HG03575 (cell line): ENCODE results near the gene FARP1.

Source experiments
- ATAC-seq: cut with Tn5 transposase; IDR thresholded peaks from one replicate; pipeline ENCODE4 v1.9.1; 2021; ENCODE audit not compliant: unreplicated experiment, insufficient number of reproducible peaks, low FRiP score; ENCODE audit errors: extremely low read depth

Gene FARP1

DNA sequence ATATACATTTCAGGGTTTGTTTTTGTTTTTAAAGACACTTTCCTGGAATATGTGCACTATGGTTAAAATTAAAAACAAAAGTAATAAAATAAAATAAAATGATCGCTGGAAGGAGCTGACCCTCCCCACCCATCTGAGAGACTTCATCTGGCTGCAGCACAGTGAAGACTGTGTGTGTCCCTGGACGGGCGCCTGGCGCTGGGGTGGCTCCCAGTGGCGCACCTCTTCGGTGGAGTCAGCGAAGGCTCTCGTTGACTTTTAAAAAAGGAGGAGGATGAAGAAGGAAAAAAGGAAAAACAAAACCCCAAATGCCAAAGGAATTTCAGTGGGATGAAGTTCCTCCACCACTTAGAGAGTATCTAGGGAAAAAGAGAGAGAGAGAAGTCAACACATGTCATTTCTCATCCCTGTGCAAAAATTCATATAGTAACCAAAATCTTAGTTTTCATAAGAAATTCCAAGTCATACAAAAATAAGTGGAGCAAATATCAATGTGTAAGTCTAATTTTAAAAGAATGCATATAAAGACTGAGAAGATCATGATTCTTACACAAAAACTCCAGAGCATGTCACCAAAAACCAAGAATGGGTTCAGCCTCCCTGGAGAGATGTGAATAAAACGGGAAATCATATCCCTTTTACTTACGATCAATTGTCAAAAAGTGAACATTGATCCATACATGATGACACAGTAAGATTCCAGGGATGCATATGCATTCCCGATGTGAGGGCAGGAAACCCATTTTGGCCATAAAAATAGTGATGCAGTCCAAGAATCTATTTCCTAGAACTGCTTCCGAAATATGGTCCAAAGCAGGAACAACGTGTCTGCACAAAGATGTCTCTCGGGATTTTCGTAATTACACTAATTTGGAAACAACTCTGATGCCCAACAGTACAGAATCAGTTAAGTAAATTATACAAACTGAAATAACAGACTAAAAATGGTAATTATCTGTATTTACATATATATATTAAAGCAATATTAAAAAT, 310.3 kb downstream of the FARP1 start:
- ATAC-seq, result no peak

- no peak for ATAC-seq
These were observed 311.5 kb downstream of the FARP1 start for GRCh38 chr13:98454389-98454881.

DNA sequence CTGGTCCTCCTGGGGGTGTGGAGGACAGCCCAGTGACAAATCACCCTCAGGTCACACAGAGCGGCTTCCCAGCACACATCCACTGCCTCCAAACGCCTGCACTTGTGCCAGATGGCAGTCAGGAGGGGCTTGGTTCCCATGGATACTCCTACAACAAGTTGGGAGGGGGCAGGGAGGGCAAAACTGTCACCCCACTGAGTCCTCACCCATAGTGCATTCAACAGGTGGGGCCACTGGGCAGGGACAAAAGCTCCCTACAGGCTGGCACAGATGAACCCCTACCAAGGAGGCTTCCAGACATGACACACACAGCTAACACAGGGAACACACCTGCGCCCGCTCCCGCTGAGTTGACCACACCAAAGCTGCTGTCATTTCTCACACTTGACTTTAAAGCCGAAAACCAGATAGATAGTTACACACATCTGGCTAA, 313.5 kb downstream of the FARP1 start:
- no peak for ATAC-seq

GRCh38 chr13:98457053-98457452, 314.2 kb downstream of the FARP1 start:
- ATAC-seq, result no peak

DNA sequence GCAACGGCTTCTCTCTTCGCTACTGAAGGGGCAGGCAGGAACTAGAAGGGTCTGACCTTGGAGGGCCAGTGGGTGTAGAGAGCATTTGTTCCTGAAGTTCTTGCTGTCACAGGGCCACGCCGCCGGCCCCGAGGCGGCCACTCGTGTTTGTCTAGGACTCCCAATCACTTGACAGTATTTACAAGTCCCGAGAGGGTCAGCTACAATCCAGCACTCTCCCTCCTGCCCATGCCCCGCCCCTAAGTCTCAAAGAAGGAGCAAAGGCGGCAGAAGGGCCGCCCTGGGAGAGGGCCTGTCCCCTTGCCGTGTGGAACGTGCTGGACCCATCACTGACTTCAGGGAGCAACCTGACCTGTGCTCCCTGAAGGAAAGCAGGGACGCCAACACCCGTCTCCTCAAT, 315.5 kb downstream of the FARP1 start:
- no peak for ATAC-seq

DNA sequence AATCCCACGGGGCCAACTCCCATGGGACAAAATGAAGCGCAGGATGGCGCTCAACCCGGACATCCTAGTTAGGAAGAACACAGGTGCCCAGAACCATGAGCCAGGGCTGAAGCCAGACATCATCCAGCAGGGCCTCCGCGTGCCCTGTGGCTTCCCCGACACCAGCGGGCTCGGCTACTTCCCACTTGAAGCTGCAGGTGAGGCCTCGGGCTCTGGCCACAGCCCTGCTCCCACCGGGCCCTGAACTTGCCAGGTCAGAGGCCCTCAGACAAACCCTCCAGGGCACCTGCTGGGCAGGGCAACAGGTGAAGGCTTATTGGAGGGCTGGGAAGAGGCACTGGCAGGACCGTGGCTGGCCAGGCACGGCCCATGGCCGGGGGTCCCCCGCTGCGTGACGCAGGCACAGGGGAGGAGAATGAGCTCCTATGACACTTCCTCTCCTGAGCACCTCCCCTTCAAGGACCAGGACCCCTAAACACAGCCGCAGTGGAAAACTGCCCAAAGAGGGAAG, 316.3 kb downstream of the FARP1 start:
- no peak for ATAC-seq

- no peak for ATAC-seq
These were observed 317.0 kb downstream of the FARP1 start for GRCh38 chr13:98459721-98460370.

DNA sequence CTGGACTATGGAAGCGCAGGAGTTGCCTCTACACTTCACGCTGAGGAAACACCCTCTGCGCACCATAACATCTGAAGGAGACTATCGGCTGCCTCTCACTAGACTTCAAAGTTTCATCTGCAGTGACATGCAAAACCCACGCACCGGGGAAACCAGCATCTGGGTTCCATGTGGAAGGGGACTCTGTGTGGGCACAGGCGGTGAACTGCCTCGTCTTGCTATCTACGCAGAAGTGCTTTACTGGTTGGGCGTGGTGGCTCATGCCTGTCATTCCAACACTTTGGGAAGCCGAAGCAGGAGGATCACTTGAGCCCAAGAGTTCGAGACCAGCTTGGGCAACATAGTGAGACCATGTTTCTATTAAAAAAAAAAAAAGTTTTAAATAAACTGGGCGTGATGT, 317.6 kb downstream of the FARP1 start:
- no peak for ATAC-seq

GRCh38 chr13:98461486-98462240, 318.8 kb downstream of the FARP1 start:
- no peak for ATAC-seq

GRCh38 chr13:98462241-98462882, 319.5 kb downstream of the FARP1 start:
- no peak for ATAC-seq

DNA sequence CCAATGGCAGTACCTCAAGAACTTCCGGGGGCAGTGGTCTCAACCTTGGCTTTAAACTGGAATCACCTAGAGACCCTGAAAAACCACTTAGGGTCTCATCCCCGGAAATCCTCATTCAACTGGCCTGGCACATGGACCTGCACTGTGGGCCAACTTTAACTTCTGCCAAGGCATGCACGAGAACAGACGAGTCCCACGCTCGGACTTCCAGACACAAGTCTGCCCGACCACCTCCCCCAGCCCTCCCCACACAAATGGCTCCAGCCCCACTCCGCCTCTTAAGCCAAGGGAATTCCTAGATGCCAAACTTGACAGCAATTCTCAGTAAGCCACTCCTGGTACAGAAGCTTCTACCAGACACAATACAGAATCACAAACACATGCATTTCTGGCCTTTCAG, 320.1 kb downstream of the FARP1 start:
- no peak for ATAC-seq

DNA sequence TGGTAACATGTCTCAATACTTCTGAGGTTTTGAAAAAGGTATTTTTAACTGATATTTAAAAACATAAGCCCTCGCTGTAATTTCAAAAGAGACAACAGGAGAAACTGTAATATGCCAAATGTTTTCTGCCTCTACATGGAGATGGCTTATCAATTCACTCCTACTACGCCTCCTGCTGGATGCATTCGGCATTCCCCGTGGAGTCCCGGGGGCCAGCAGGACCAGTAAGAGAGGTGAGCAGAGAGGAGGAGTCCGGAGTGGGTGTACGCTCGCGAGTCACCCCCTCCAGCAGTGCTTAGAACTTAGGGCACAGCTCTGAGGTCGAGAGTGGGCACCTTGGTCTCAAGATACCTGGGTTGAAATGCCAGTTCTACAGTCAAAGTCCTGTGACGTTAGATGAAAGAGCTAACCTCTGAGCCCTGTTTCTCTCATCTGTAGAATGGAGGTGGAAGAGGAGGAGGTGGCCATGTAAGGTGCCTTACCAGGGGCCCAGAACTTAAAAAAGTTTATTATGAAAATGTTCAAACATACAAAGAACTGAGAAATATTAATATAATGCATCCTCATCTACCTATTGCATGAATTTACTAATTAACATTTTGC, 323.8 kb downstream of the FARP1 start:
- ATAC-seq, result no peak

DNA sequence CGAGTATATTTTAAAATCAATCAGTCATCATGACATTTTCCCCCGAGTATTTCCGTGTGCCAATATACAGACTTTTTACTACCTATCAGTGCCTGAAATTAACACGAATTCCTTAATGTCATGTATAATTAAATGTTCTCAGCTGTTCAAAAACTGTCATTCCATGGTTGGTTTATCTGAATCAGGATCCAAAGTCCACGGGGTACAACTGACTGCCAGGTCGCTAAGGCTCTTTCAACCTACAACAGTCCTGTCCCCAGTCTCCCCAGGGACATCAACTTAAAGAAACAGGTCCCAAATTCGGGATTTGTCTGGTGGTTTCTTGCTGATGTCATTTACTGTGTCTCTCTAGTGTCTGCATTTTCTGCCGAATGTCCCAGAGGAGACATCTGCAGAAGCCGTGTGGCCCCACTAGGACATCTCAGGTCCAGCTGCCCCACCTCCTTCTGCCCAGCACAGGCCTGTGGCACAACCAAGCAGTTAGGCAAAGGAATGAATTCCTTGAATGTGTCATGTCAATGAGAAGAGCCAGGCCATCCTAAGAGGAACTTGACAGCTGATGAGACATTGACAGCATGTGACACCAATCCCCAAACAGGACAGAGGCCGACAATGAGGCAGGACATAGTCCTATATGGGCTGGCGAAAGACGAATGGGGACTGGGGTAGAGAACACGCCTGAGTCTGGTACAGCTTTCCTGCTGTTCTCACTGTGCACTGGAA, 324.5 kb downstream of the FARP1 start:
- no peak for ATAC-seq

- ATAC-seq, result no peak
These were observed 325.5 kb downstream of the FARP1 start for GRCh38 chr13:98468361-98468760.

DNA sequence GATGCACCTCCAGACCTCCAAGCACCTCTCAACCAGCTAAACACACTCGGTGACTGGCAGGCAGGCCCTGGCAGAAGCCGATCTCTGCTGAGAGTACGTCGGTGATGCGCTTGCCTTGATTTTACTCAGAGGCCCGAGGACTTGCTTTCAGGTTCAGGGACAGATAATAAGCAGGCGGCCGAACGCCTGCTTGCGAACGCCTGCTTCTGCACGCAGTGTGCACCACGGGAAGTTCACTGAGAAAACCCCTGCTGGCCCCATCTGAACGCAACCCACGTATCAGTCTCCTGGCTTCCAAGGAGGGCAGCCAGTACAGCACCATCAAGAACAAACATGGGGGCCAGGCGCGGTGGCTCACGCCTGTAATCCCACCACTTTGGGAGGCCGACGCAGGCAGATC, 326.0 kb downstream of the FARP1 start:
- ATAC-seq, result no peak

DNA sequence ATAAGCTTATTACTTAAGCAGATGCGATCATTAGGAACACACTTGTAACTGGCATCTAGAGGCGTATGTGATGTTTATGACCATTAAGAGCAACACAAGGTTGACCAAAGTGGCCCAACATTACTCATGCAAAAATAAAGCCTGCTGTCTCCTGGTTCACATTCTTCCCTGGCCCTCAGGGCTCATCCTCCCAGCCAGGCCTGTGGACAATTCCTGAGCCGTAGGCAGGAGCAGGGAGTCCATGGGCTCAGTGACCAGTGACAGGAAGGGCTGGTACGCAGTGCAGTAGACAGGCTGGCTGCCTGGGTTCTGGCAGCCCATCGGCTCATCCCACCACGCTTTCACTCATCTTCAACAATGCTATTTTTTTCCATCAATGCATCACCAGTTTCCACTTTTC, 328.0 kb downstream of the FARP1 start:
- ATAC-seq, result no peak

DNA sequence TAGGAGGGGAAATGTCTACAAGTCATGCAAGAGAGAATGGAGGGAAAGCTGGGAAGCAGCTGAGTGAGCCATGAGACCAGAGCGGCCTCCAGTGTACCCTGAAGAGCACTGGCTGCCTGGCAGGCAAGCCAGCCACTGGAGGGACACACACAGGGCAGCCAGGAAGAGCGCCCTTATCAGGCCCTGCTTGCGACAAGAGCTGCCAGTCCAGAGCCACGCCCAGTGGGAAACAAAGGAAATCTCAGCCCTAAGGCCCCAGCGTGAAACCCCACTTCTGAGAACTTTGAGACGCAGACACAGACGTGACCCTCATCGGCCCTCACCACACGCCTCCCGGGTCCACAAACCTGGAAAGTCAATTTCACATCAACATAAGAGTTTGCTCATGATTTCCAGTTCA, 329.0 kb downstream of the FARP1 start:
- ATAC-seq, result no peak
